Fibroblast of lung (primary cell): Measurements from ENCODE around the gene MAST3.

Experiments used
- EZH2 ChIP-seq: IDR thresholded peaks from 2 replicates; pipeline ENCODE4 v1.5.1; 2012; ENCODE audit warnings: low read length, control low read depth, mild to moderate bottlenecking; ENCODE audit errors: missing control alignments
- TF ChIP-seq, protein P1 (sequence below), 2 donors: IDR thresholded peaks in 1 of 2; conservative IDR thresholded peaks in 1 of 2; 1 replicate in 1 of 2; 2 replicates in 1 of 2; pipeline ENCODE4 v1.5.1; 2011 to 2012; ENCODE audit warnings: low read length in 2 of 2, control low read depth in 1 of 2, inconsistent platforms in 1 of 2, low read depth in 1 of 2, mild to moderate bottlenecking in 1 of 2

DNA sequence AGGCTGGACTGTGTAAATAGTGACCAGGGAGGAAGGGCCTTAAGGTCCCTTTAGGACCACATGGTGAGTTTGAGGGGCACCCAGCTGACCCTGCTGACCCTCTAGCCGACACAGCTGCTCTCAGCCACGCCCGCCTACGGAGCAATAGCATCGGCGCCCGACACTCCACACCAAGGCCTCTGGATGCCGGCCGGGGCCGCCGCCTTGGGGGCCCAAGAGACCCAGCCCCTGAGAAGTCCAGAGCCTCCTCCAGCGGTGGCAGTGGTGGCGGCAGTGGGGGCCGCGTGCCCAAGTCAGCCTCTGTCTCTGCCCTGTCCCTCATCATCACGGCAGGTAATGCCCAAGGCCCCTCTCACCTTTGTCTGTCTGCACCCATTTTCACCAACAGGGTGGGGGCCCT lies 46.8 kb downstream of the MAST3 start:
- TF ChIP-seq, protein P1, sequence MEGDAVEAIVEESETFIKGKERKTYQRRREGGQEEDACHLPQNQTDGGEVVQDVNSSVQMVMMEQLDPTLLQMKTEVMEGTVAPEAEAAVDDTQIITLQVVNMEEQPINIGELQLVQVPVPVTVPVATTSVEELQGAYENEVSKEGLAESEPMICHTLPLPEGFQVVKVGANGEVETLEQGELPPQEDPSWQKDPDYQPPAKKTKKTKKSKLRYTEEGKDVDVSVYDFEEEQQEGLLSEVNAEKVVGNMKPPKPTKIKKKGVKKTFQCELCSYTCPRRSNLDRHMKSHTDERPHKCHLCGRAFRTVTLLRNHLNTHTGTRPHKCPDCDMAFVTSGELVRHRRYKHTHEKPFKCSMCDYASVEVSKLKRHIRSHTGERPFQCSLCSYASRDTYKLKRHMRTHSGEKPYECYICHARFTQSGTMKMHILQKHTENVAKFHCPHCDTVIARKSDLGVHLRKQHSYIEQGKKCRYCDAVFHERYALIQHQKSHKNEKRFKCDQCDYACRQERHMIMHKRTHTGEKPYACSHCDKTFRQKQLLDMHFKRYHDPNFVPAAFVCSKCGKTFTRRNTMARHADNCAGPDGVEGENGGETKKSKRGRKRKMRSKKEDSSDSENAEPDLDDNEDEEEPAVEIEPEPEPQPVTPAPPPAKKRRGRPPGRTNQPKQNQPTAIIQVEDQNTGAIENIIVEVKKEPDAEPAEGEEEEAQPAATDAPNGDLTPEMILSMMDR (conservative IDR thresholded peaks at IDR 0.05 in 1 of 2, IDR thresholded peaks at IDR 0.05 in 1 of 2; ENCODE audit: low read depth in 1 of 2, low read length in 2 of 2), result no peak
- TF ChIP-seq EZH2, result no peak
